Stimulated activated CD4-positive, alpha-beta T cell treated with anti-CD3 and anti-CD28 coated beads, Interleukin-4, amount 100 ng/mL, for 1 hour (primary cell): ENCODE results near the gene JTB.

ENCODE experiments used
- DNase-seq: peaks from one replicate; pipeline ENCODE4 v3.0.0-alpha.2; 2020

Gene JTB

DNA sequence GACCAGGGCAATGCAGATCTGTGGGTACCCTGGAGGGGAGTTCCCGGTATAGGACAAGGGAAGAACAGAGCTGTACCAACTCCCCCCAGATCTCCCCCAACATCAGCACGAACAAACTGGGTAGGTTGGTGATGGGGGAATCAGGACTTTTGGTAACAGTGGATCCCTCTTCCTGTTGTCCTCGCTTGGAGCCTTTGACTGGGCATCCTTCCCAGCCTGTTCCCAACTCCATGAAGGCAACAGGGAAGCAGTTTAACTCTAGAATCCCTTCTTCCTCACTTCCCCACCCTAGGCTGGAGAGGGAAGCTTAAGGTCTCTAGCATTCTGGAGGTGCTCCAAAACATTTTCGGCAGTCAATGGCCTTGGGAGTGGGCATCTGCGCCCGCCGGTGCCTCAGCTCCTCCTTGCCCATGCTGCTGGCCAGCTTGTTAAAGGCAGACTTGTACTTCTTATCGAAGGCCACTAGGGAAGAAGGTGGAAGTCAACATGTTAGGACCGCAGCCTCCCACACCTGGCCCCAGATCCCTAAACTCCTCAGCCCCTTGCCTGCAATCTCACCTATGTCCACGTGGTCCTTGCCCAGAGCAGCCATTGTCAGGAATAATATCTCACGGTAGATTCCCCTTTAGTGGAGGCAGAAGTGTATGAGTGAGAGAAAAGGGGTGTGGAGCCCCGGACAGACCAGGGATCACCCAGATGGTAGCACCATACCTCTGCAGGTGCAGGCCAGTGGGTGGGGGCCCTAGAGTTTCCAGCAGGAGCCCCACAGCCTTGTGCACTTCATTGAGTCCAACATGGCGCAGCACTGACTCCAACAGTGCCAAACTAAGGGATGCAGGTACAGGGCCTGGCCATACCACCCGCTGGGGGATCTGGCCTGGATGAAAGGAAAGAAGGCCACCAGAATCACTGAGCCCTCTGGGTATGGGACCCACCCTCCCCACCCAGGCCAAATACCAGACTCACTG lies 47.2 kb downstream of the JTB start:
- DNase-seq, result no peak

DNA sequence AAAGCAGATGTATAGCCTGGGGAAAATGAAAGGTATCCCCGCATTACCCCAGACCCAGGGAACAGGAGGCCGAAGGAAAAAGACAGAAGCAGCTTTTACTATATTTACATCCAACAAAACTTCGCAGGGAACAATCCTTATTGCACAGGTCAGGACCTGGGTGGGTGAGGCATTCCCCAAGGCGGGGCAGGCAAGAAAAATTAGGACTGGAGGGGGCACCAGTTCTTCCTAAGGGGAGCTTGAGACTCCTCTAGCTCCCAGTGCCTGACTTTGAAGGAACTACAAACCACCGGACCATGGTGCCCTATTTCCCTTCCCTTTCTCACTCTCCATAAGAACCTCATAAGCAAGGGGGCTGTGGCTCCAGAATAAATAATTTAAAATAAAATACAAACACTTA lies 48.0 kb downstream of the JTB start:
- no peak for DNase-seq

DNA sequence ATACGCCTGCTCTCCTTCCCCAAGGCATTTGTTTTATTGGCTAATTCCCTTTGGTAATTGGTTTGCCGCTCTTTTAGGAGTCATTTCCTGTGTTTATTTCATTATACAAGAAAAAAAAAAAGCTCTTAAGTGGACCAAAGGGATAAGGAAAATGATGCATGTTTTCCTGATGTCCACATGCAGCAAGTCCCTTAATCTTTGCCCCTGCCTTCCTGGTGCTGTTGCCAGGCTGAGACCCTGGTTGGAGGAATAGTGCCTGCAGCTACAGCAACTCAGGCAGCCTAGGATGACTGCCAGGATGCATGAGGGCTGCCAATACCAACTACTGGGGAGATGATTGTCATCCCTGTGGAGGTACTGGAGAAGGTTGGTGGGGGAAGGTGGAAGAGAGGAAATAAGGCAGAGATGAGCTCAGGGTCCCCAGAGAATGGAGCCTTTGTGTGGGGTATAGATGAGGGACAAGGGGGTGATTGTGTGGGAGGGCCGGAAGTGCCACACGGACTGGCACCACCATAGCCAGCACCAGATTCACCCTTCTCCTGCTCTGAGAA lies 48.6 kb downstream of the JTB start:
- DNase-seq, result no peak

DNA sequence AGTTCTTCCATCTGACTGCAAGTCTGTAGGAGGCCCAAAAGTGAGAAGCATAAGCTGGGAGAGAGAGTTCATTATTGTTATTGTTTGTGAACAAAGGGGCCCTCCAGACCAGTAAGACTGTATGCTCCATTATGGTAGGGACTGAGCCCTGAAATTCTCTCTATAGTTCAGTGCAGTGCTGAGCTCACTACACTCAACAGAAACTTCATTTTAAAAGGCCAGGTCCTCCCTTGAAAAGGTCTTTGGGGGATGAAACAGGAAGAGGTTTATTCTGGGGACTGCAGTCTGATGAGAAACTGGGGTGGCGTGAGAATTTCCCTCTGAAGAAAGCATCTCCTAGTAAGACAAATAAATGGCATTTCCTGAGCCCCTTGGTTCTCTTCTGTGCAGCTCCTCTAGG lies 49.2 kb downstream of the JTB start:
- DNase-seq, result no peak

DNA sequence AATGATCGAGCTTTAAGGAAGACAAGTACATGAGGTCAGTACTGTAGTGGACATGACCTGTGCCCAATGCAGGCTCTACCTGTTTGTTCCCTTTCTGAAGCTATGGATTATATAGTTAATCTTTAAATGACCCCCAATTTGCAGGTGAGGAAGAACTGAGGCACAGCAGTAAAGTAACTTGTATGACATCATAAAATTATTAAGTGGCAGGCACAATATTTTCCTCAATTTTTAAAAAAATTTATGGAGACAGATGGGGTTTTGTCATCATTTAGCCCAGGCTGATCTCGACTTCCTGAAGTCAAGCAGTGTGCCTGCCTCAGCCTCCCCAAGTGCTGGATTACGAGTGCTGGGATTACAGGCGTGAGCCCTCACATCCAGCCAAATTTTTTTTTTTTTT lies 51.1 kb downstream of the JTB start:
- no peak for DNase-seq
